ENCODE measurements around the gene DEAF1. TPM values are rescaled to one million over a fixed set of nuclear protein-coding genes. Genes with fewer than 3 reads are reported as not detected.

The DEAF1 gene
- total RNA-seq, 1 donor from 2014 or later = 48.1 TPM

- no peak overlapping the region for H3K4me3 Mint-ChIP-seq
Observed at GRCh38 chr11:620935-621814, 73.8 kb downstream of the DEAF1 start.

GRCh38 chr11:620201-620600 is 74.8 kb downstream of the DEAF1 start:
- Mint-ChIP-seq H3K27me3 (no peaks in the 10 kb centered on the region), H3K4me1 (ENCODE audit: unreplicated experiment) (peaks cover 8% of the 10 kb centered on the region), H3K27ac (no peak overlapping the region), H3K4me3 (no peak overlapping the region), H3K9me3 (no peaks in the 10 kb centered on the region), H3K36me3 (no peaks in the 10 kb centered on the region)
- DNase-seq (ENCODE audit: extremely low spot score, unreplicated experiment) = no peak
- TF ChIP-seq CTCF (conservative IDR thresholded peaks at IDR 0.05) = no peak

More at GRCh38 chr11:620935-621814, 73.8 kb downstream of the DEAF1 start:
- Mint-ChIP-seq H3K27me3 (no peaks in the 10 kb centered on the region), H3K27ac (no peak overlapping the region), H3K9me3 (no peaks in the 10 kb centered on the region), H3K4me1 (ENCODE audit: unreplicated experiment) (peaks cover 4% of the 10 kb centered on the region), H3K36me3 (no peaks in the 10 kb centered on the region)
- no peak for TF ChIP-seq CTCF (conservative IDR thresholded peaks at IDR 0.05)
- no peak for DNase-seq (ENCODE audit: extremely low spot score, unreplicated experiment)

- DNase-seq (ENCODE audit: extremely low spot score, unreplicated experiment) = no peak
- no peak for TF ChIP-seq CTCF (conservative IDR thresholded peaks at IDR 0.05)
- Mint-ChIP-seq H3K9me3 (no peaks in the 10 kb centered on the region), H3K27me3 (no peaks in the 10 kb centered on the region), H3K4me1 (ENCODE audit: unreplicated experiment) (peaks cover 8% of the 10 kb centered on the region), H3K27ac (no peak overlapping the region), H3K36me3 (no peaks in the 10 kb centered on the region), H3K4me3 (no peak overlapping the region)
Observed at GRCh38 chr11:619628-620050, 75.4 kb downstream of the DEAF1 start.

- TF ChIP-seq CTCF (conservative IDR thresholded peaks at IDR 0.05) = no peak
- no peaks in the 10 kb centered on the region for H3K27me3 Mint-ChIP-seq
- H3K27ac Mint-ChIP-seq = no peak overlapping the region
- H3K4me1 Mint-ChIP-seq (ENCODE audit: unreplicated experiment) = peaks cover 8% of the 10 kb centered on the region
- H3K36me3 Mint-ChIP-seq = no peaks in the 10 kb centered on the region
- H3K9me3 Mint-ChIP-seq = no peaks in the 10 kb centered on the region
- H3K4me3 Mint-ChIP-seq = no peak overlapping the region
- no peak for DNase-seq (ENCODE audit: extremely low spot score, unreplicated experiment)
Observed at GRCh38 chr11:618856-619627, 76.0 kb downstream of the DEAF1 start.

GRCh38 chr11:617912-618682 is 76.9 kb downstream of the DEAF1 start:
- no peak for TF ChIP-seq CTCF (conservative IDR thresholded peaks at IDR 0.05)

More at GRCh38 chr11:617912-618682, 76.9 kb downstream of the DEAF1 start:
- Mint-ChIP-seq H3K4me3 (no peak overlapping the region), H3K36me3 (no peaks in the 10 kb centered on the region), H3K27me3 (no peaks in the 10 kb centered on the region), H3K27ac (no peak overlapping the region), H3K9me3 (no peaks in the 10 kb centered on the region), H3K4me1 (ENCODE audit: unreplicated experiment) (peaks cover 4% of the 10 kb centered on the region)
- no peak for DNase-seq (ENCODE audit: extremely low spot score, unreplicated experiment)
